Endothelial cell of umbilical vein (primary cell): Measurements from ENCODE around the gene SOCS4. TPM values are rescaled to one million over a fixed set of nuclear protein-coding genes. Genes with fewer than 3 reads are reported as not detected.
"Not testable (repeated sequence)": the region's sequence is repeated elsewhere in the genome, so short reads cannot be mapped to it uniquely, and the experiment has no call there.

Experiments used
- BruUV-seq: library from RNA; stranded (reverse); fragments of 400-500 nt; replicated peaks from 2 replicates; lab custom pipeline; 2021; lab: Mats Ljungman, UMichigan
- CTCF ChIA-PET: fragments of 300-600, 350-600 bp; sonication (Branson Sonifier 250); formaldehyde crosslinking; loops from one replicate; lab custom pipeline; 2021; ENCODE audit warnings: antibody characterized with exemption, inconsistent platforms; lab: Charles Lee
- POLR2A ChIA-PET: fragments of 300-600, 350-600 bp; sonication (Branson Sonifier 250); formaldehyde crosslinking; loops from one replicate; lab custom pipeline; 2021; ENCODE audit warnings: antibody characterized with exemption, inconsistent platforms; lab: Charles Lee
- DNase-seq: peaks from one replicate; pipeline ENCODE4 v3.0.0-alpha.2; 2011; ENCODE audit warnings: low read depth, low spot score
- FAIRE-seq: peaks from 2 replicates; lab custom pipeline; 2011; peaks lifted over from hg19 to GRCh38; lab: Jason Lieb, UNC
- H2AFZ ChIP-seq: 2 replicates; pipeline ENCODE4 v1.6.0; 2012; ENCODE audit warnings: low read depth, low read length, control low read depth, inconsistent platforms
- H3K27ac ChIP-seq: 2 replicates; pipeline ENCODE4 v1.5.1; 2011; ENCODE audit warnings: low read depth, mild to moderate bottlenecking, control low read depth, low read length, moderate library complexity; ENCODE audit not compliant: insufficient read depth
- H3K27me3 ChIP-seq, 2 experiments: 2 replicates each; pipeline versions ENCODE4 v1.6.0 to v1.6.1; 2011; ENCODE audit warnings: low read length in 2 of 2, mixed read lengths in 1 of 2; ENCODE audit not compliant: control insufficient read depth in 2 of 2, insufficient read depth in 2 of 2
- H3K36me3 ChIP-seq, 2 experiments: 2 replicates in 1 of 2; 3 replicates in 1 of 2; pipeline ENCODE4 v1.5.1; 2011; ENCODE audit warnings: low read length in 2 of 2, mild to moderate bottlenecking in 1 of 2, moderate library complexity in 1 of 2; ENCODE audit not compliant: control insufficient read depth in 2 of 2, insufficient read depth in 2 of 2; ENCODE audit errors: extremely low read depth in 1 of 2
- H3K4me1 ChIP-seq: 3 replicates; pipeline ENCODE4 v1.5.1; 2011; ENCODE audit warnings: mild to moderate bottlenecking, low read length; ENCODE audit not compliant: control insufficient read depth, insufficient read depth; ENCODE audit errors: extremely low read depth
- H3K4me2 ChIP-seq: 2 replicates; pipeline ENCODE4 v1.6.1; 2011; ENCODE audit warnings: low read length, control low read depth, mixed read lengths; ENCODE audit not compliant: insufficient read depth
- H3K4me3 ChIP-seq, 3 experiments: fragments of 200-600 bp in 1 of 3; sonication (generic), shearing (Covaris generic) in 1 of 3; replicated peaks in 1 of 3; 2 replicates each; pipeline ENCODE4 v1.5.1; 2011 to 2016; ENCODE audit warnings: control low read depth in 3 of 3, low read length in 3 of 3, mild to moderate bottlenecking in 2 of 3, inconsistent platforms in 1 of 3, low read depth in 1 of 3, moderate library complexity in 1 of 3; ENCODE audit not compliant: insufficient read depth in 1 of 3
- H3K79me2 ChIP-seq: 2 replicates; pipeline ENCODE4 v1.6.0; 2012; ENCODE audit warnings: low read length, inconsistent platforms; ENCODE audit not compliant: control insufficient read depth, insufficient read depth
- H3K9ac ChIP-seq: replicated peaks from 2 replicates; pipeline ENCODE3; 2011; ENCODE audit warnings: low read length, control low read depth; ENCODE audit not compliant: insufficient read depth; ENCODE audit errors: extremely low read depth
- H3K9me1 ChIP-seq: replicated peaks from 3 replicates; pipeline ENCODE4 v1.6.0; 2011; ENCODE audit warnings: mild to moderate bottlenecking, low read length; ENCODE audit not compliant: control insufficient read depth, insufficient read depth; ENCODE audit errors: extremely low read depth
- H3K9me3 ChIP-seq: replicated peaks from 2 replicates; pipeline ENCODE4 v1.5.1; 2012; ENCODE audit warnings: low read length, inconsistent platforms; ENCODE audit not compliant: control insufficient read depth, insufficient read depth
- H4K20me1 ChIP-seq: replicated peaks from 2 replicates; pipeline ENCODE3; 2011; ENCODE audit warnings: mild to moderate bottlenecking, low read length; ENCODE audit not compliant: control insufficient read depth, insufficient read depth; ENCODE audit errors: extremely low read depth
- CTCF ChIP-seq, 2 donors: IDR thresholded peaks; 1 replicate in 1 of 2; 2 replicates in 1 of 2; pipeline ENCODE4 v1.5.1; 2011; ENCODE audit warnings: low read length in 2 of 2, mild to moderate bottlenecking in 2 of 2, moderate library complexity in 2 of 2, control low read depth in 1 of 2, inconsistent platforms in 1 of 2, low read depth in 1 of 2; ENCODE audit not compliant: insufficient read depth in 1 of 2; ENCODE audit errors: extremely low read depth in 1 of 2
- EZH2 ChIP-seq: IDR thresholded peaks from 2 replicates; pipeline ENCODE4 v1.6.1; 2012; ENCODE audit warnings: borderline replicate concordance, low read depth, mild to moderate bottlenecking, moderate library complexity, low read length, inconsistent platforms; ENCODE audit not compliant: severe bottlenecking
- GATA2 ChIP-seq: IDR thresholded peaks from 2 replicates; pipeline ENCODE4 v1.7.0; 2011; ENCODE audit warnings: low read depth, mild to moderate bottlenecking, moderate library complexity, mixed read lengths, low read length; ENCODE audit not compliant: insufficient read length, insufficient read depth
- MAX ChIP-seq: IDR thresholded peaks from 2 replicates; pipeline ENCODE4 v1.6.1; 2011; ENCODE audit not compliant: insufficient read depth, insufficient read length
- dilution Hi-C: fragments of 300-500 bp; cut with MboI; formaldehyde crosslinking; loops from one replicate; pipeline ENCODE4 v1.15.0; 2019; ENCODE audit warnings: low sequenced_read_pairs; ENCODE audit not compliant: extremely low pct_ligation_motif_present
- intact Hi-C: fragments of 100-400 bp; cut with micrococcal nuclease; formaldehyde crosslinking; loops from one replicate; pipeline ENCODE4 v1.10.0; 2022
- polyA plus RNA-seq, 4 experiments: library from polyadenylated mRNA; depleted of rRNA in 3 of 4; stranded (reverse) in 3 of 4; unstranded in 1 of 4; fragments of >200 nt; gene quantifications; 2 replicates each; pipeline versions ENCODE4 v1.2.1 to v1.2.3, GENCODE V29; 2011 to 2012; ENCODE audit warnings: missing spikeins in 1 of 4
- total RNA-seq: library from RNA; stranded (reverse); gene quantifications from 2 replicates; pipeline ENCODE4 v1.2.3, GENCODE V29; 2021

Gene SOCS4
- total and polyA plus RNA-seq, 2 donors (not counting 3 experiments of a cell fraction or from before 2014, with no cell fraction given), result 6.4 to 26.7 TPM

- H2AFZ ChIP-seq, result no peak overlapping the region
- no peaks in the 10 kb centered on the region for H3K9me3 ChIP-seq
- no peaks in the 10 kb centered on the region for H3K27me3 ChIP-seq
- TF ChIP-seq EZH2 (no peak), CTCF (IDR thresholded peaks at IDR 0.05; ENCODE audit: extremely low read depth in 1 of 2, insufficient read depth in 1 of 2, low read depth in 1 of 2, low read length in 2 of 2) (no peak), MAX (no peak), GATA2 (no peak)
- DNase-seq, result no peak
- H3K4me3 ChIP-seq, result no peak overlapping the region
- no peaks in the 10 kb centered on the region for H4K20me1 ChIP-seq
- FAIRE-seq, result no peak
- no peak overlapping the region for H3K4me2 ChIP-seq
- BruUV-seq, result no TSS peak
- H3K9me1 ChIP-seq, result no peaks in the 10 kb centered on the region
- H3K4me1 ChIP-seq, result no peaks in the 10 kb centered on the region
- H3K9ac ChIP-seq, result no peak overlapping the region
- no peaks in the 10 kb centered on the region for H3K36me3 ChIP-seq
- peaks cover 21% of the 10 kb centered on the region for H3K79me2 ChIP-seq
- intact Hi-C loops, result no loop called here
- no peak overlapping the region for H3K27ac ChIP-seq
- POLR2A ChIA-PET, result no interaction called here
- CTCF ChIA-PET, result no interaction called here
- dilution Hi-C loops, result no loop called here
Measured at GRCh38 chr14:55019968-55020554, 7.0 kb upstream of the SOCS4 start.

- CTCF ChIA-PET, FAIRE-seq: not testable (repeated sequence)
Measured at GRCh38 chr14:55024365-55024764, 2.7 kb upstream of the SOCS4 start.

More at GRCh38 chr14:55024365-55024764, 2.7 kb upstream of the SOCS4 start:
- H3K79me2 ChIP-seq, result peaks cover 57% of the 10 kb centered on the region
- H3K36me3 ChIP-seq, H3K9ac ChIP-seq, BruUV-seq, dilution Hi-C loops, H3K9me1 ChIP-seq, POLR2A ChIA-PET, H2AFZ ChIP-seq, intact Hi-C loops, H3K4me3 ChIP-seq, H4K20me1 ChIP-seq, DNase-seq, H3K4me2 ChIP-seq, H3K27ac ChIP-seq, H3K27me3 ChIP-seq, H3K9me3 ChIP-seq: not testable (repeated sequence)
- peaks cover 22% of the 10 kb centered on the region for H3K4me1 ChIP-seq
